Natural killer cell (primary cell): ENCODE results near the gene FCHSD1. TPM values are rescaled to one million over a fixed set of nuclear protein-coding genes. Genes with fewer than 3 reads are reported as not detected.

Source experiments
- ATAC-seq, 3 donors: fragments of 150-1000 bp in 2 of 3; fragments of 200-7000 bp in 1 of 3; cut with Tn5 transposase; 1 replicate in 1 of 3; 2 replicates in 2 of 3; pipeline ENCODE4 v1.10.0; 2021; ENCODE audit warnings: mild to moderate bottlenecking in 2 of 3, moderate library complexity in 2 of 3
- DNase-seq, 2 donors: peaks; one replicate each; pipeline versions ENCODE4 v3.0.0 to v3.0.0-alpha.2; 2013 to 2021; ENCODE audit warnings: mixed read lengths in 1 of 2
- H3K27ac ChIP-seq: one replicate; pipeline ENCODE4 v1.5.1; 2013; ENCODE audit warnings: mild to moderate bottlenecking, low read length
- H3K27me3 ChIP-seq: one replicate; pipeline ENCODE4 v1.6.1; 2013; ENCODE audit warnings: low read length; ENCODE audit not compliant: control insufficient read depth, insufficient read depth
- H3K36me3 ChIP-seq: one replicate; pipeline ENCODE4 v1.6.1; 2013; ENCODE audit warnings: low read length; ENCODE audit not compliant: control insufficient read depth, insufficient read depth
- H3K4me1 ChIP-seq: one replicate; pipeline ENCODE4 v1.6.1; 2013; ENCODE audit warnings: low read length; ENCODE audit not compliant: control insufficient read depth, insufficient read depth
- H3K4me3 ChIP-seq: one replicate; pipeline ENCODE4 v1.5.1; 2013; ENCODE audit warnings: low read length
- H3K9me3 ChIP-seq: one replicate; pipeline ENCODE4 v1.6.1; 2013; ENCODE audit warnings: low read length; ENCODE audit not compliant: control insufficient read depth, insufficient read depth
- H3K27ac Mint-ChIP-seq, 2 donors: one replicate each; pipeline ENCODE4 v1.8.0; 2022; ENCODE audit warnings: mild to moderate bottlenecking in 2 of 2, mixed read lengths in 2 of 2, moderate library complexity in 1 of 2
- H3K27me3 Mint-ChIP-seq, 2 donors: one replicate each; pipeline ENCODE4 v1.8.0; 2022; ENCODE audit warnings: low read depth in 2 of 2, mixed read lengths in 2 of 2
- H3K36me3 Mint-ChIP-seq: one replicate; pipeline ENCODE4 v1.8.0; 2022; ENCODE audit warnings: mixed read lengths
- H3K4me1 Mint-ChIP-seq, 2 donors: one replicate each; pipeline ENCODE4 v1.8.0; 2022; ENCODE audit warnings: mixed read lengths in 2 of 2
- H3K4me3 Mint-ChIP-seq: one replicate; pipeline ENCODE4 v1.8.0; 2022; ENCODE audit warnings: mild to moderate bottlenecking, moderate library complexity, mixed read lengths
- H3K9me3 Mint-ChIP-seq, 2 donors: one replicate each; pipeline ENCODE4 v1.8.0; 2022; ENCODE audit warnings: mixed read lengths in 2 of 2
- WGBS: methylation state at CpG from one replicate; pipeline ENCODE4 v1.1.7; 2013; ENCODE audit warnings: missing lambda C conversion rate; ENCODE audit not compliant: insufficient coverage; 5-methylcytosine and 5-hydroxymethylcytosine counted together
- intact Hi-C: fragments of 100-400 bp; cut with micrococcal nuclease; formaldehyde crosslinking; loops from one replicate; pipeline ENCODE4 v1.14.2; 2022
- total RNA-seq, 4 donors: library from RNA; stranded (reverse); fragments of 120-200 nt in 1 of 4; gene quantifications; one replicate each; pipeline versions ENCODE4 v1.2.3 to v1.2.4, GENCODE V29; 2013 to 2022
- TF ChIP-seq, protein P1 (sequence below): fragments of 200-600 bp; IDR thresholded peaks from one replicate; pipeline ENCODE4 v1.8.0; 2022; ENCODE audit warnings: antibody characterized with exemption

Gene FCHSD1
- total RNA-seq, 3 donors from 2014 or later (not counting 1 experiment from before 2014, with no cell fraction given), result 134 to 155 (median 147) TPM

DNA sequence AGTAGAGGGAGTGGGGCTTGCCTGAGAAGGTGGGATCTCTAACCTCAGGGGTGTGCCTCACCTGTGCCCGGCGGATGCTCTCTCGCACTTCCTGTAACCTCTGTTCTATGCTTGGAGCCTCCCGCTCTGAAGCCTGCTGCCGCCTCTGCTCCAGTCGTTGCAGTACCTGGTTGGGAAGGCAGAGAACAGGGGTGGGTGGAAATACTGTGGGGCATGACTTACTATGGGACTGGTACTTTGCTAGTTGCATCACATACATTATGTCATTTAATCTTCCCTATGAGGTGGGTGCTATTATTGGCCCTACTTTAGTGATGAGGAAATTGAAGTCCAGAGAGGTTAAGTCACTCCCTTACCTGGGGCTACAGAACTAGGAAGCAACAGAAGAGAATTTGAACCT is 5.2 kb downstream of the FCHSD1 start:
- DNase-seq (no peak), ATAC-seq (no peak)
- no peak overlapping the region for H3K4me3 Mint-ChIP-seq
- no peak overlapping the region for H3K27ac Mint-ChIP-seq
- TF ChIP-seq, protein P1, sequence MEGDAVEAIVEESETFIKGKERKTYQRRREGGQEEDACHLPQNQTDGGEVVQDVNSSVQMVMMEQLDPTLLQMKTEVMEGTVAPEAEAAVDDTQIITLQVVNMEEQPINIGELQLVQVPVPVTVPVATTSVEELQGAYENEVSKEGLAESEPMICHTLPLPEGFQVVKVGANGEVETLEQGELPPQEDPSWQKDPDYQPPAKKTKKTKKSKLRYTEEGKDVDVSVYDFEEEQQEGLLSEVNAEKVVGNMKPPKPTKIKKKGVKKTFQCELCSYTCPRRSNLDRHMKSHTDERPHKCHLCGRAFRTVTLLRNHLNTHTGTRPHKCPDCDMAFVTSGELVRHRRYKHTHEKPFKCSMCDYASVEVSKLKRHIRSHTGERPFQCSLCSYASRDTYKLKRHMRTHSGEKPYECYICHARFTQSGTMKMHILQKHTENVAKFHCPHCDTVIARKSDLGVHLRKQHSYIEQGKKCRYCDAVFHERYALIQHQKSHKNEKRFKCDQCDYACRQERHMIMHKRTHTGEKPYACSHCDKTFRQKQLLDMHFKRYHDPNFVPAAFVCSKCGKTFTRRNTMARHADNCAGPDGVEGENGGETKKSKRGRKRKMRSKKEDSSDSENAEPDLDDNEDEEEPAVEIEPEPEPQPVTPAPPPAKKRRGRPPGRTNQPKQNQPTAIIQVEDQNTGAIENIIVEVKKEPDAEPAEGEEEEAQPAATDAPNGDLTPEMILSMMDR, result no peak
- WGBS, result 95% methylated on average over 6 of the region's 6 CpGs
- H3K36me3 Mint-ChIP-seq, result peaks cover 9% of the 10 kb centered on the region
- intact Hi-C loops, result no loop called here
- no peak overlapping the region for H3K4me3 ChIP-seq
- no peaks in the 10 kb centered on the region for H3K27me3 Mint-ChIP-seq
- H3K36me3 ChIP-seq, result peaks cover 27% of the 10 kb centered on the region
- H3K9me3 Mint-ChIP-seq, result no peaks in the 10 kb centered on the region
- no peaks in the 10 kb centered on the region for H3K9me3 ChIP-seq
- peaks cover 10% of the 10 kb centered on the region for H3K4me1 ChIP-seq
- H3K27ac ChIP-seq, result no peak overlapping the region
- peaks cover 25 to 35% of the 10 kb centered on the region in 2 donors for H3K4me1 Mint-ChIP-seq
- H3K27me3 ChIP-seq, result no peaks in the 10 kb centered on the region

DNA sequence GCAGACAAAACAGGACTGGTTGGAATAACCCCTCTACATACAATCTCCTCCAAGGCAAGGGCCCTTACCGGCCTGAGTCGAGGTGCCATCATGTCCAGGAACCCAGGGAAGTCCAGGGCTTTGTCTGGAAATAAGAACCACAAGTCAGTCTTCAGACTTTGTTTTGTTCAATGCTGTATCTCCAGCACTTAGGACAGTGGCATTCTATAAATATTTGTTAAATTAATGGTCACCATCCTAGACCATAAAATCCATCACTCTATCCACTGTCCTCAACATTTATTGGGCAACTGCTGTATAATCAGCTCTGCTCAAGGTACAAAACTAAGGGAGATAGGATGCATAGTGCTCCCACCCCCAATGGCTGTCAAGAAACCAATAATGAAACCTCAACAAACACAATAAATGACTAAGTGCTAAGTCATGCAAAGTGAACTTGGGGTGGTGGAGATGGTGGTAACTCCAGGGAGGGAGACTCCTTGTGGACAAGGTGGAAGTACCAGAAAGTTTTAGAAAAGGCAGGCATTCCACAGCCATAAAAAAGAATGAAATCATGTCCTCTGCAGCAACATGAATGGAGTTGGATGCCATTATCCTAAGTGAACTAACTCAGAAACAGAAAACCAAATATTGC is 9.5 kb downstream of the FCHSD1 start:
- 93% methylated on average over 2 of the region's 2 CpGs for WGBS
- DNase-seq (peak in 1 of 2 donors; percentile 15), ATAC-seq (no peak)
- peaks cover 22% of the 10 kb centered on the region for H3K36me3 ChIP-seq
- Mint-ChIP-seq H3K36me3 (peaks cover 9% of the 10 kb centered on the region), H3K4me1 (peaks cover 7 to 20% of the 10 kb centered on the region in 2 donors), H3K4me3 (no peak overlapping the region), H3K27me3 (no peaks in the 10 kb centered on the region), H3K9me3 (no peaks in the 10 kb centered on the region), H3K27ac (no peak overlapping the region)
- H3K4me3 ChIP-seq, result no peak overlapping the region
- H3K27me3 ChIP-seq, result no peaks in the 10 kb centered on the region
- no peaks in the 10 kb centered on the region for H3K9me3 ChIP-seq
- peaks cover 13% of the 10 kb centered on the region for H3K4me1 ChIP-seq
- no peak overlapping the region for H3K27ac ChIP-seq
- intact Hi-C loops, result no loop called here
- TF ChIP-seq, protein P1, result no peak

DNA sequence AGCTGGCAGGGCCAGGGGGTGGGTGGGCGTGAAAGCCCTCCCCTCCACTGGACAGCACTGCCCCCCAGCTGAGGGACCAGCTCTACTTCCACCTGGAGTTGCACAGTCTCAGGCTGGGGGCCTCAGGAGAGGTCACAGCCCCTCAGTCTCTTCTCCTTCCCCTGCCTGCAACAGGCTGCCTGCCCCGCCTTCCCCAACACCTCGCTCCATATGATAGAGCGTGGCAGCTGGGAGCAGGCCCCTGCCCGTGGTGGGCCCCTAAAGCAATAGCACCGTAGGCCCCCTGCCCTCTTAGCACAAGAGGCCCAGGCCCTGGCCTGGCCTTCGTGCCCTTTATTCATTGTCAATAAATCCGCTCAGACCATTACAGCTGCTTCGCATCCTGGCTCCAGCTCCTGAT is 10.5 kb downstream of the FCHSD1 start:
- DNase-seq (no peak), ATAC-seq (no peak)
- WGBS, result 95% methylated on average over 9 of the region's 9 CpGs
- TF ChIP-seq, protein P1, result no peak
- Mint-ChIP-seq H3K27me3 (no peaks in the 10 kb centered on the region), H3K4me3 (no peak overlapping the region), H3K4me1 (peaks cover 13 to 27% of the 10 kb centered on the region in 2 donors), H3K27ac (peak overlapping the region in 1 of 2 donors; percentile 54), H3K36me3 (peaks cover 9% of the 10 kb centered on the region), H3K9me3 (no peaks in the 10 kb centered on the region)
- peaks cover 21% of the 10 kb centered on the region for H3K4me1 ChIP-seq
- intact Hi-C loops, result no loop called here
- H3K36me3 ChIP-seq, result peaks cover 19% of the 10 kb centered on the region
- no peaks in the 10 kb centered on the region for H3K27me3 ChIP-seq
- H3K9me3 ChIP-seq, result no peaks in the 10 kb centered on the region
- no peak overlapping the region for H3K27ac ChIP-seq
- no peak overlapping the region for H3K4me3 ChIP-seq

DNA sequence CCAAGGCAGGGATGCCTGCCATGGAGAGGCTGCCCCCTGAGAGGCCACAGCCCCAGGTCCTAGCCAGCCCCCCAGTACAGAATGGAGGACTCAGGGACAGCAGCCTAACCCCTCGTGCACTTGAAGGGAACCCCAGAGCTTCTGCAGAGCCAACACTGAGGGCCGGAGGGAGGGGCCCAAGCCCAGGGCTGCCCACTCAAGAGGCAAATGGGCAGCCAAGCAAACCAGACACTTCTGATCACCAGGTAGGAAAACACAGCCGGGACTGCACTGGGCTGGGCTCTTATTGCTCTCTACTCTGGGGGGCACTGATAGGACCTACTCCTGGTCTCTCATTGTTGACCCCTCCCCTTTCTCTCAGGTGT is 11.2 kb downstream of the FCHSD1 start:
- ATAC-seq (no peak), DNase-seq (no peak)
- Histone ChIP-seq H3K36me3 (peaks cover 14% of the 10 kb centered on the region), H3K4me1 (peaks cover 25% of the 10 kb centered on the region), H3K27ac (no peak overlapping the region), H3K27me3 (no peaks in the 10 kb centered on the region), H3K9me3 (no peaks in the 10 kb centered on the region), H3K4me3 (no peak overlapping the region)
- TF ChIP-seq, protein P1, result no peak
- no peaks in the 10 kb centered on the region for H3K27me3 Mint-ChIP-seq
- peaks cover 5% of the 10 kb centered on the region for H3K36me3 Mint-ChIP-seq
- WGBS, result 95% methylated on average over 3 of the region's 3 CpGs
- no peak overlapping the region for H3K4me3 Mint-ChIP-seq
- intact Hi-C loops, result no loop called here
- H3K9me3 Mint-ChIP-seq, result no peaks in the 10 kb centered on the region
- peaks cover 20 to 30% of the 10 kb centered on the region in 2 donors for H3K4me1 Mint-ChIP-seq
- no peak overlapping the region for H3K27ac Mint-ChIP-seq
